Measurements from ENCODE around the gene TMEM219.
"Not testable (repeated sequence)": the region's sequence is repeated elsewhere in the genome, so short reads cannot be mapped to it uniquely, and the experiment has no call there.

TMEM219 gene

GRCh38 chr16:29996766-29997250 is 34.9 kb downstream of the TMEM219 start:
- no peak for DNase-seq

- no peak for DNase-seq
These were observed 37.7 kb downstream of the TMEM219 start for GRCh38 chr16:29999605-30000004.

DNA sequence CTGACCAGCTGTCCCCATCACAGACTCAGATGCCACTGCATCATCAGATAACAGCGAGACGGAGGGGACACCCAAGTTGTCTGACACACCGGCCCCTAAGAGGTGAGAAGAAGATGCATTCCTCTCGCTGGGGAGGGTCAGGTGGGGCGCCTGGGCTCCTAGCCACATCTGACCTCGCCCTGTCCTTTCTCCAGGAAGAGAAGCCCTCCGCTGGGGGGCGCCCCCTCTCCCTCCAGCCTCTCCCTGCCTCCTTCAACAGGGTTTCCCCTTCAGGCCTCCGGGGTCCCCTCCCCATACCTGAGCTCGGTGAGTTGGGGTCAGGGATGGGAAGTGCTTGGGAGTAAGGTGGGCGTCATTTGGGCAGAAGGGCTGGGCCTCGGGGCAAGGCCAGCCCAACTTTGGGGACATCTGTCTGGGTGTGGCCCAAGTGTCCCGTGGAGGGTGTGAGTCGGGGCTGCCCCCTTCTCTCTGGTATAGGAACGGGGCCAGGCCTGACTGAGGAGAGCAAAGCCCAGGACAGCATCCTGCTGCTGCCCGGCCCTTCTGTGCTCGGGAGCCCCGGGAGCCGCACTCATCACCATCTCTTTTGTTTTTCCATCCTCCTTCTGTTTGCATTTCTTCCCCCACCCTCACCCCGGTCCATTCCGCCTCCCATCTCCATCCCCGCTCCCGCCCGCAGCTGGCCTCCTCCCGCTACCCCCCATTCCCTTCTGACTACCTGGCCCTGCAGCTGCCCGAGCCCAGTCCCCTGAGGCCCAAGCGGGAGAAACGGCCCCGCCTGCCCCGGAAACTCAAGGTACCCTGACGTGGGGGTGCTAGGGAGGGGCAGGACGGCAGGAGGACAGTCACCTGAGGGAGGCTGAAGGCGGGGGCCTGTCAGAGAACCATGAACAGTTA is 39.1 kb downstream of the TMEM219 start:
- no peak for DNase-seq

DNA sequence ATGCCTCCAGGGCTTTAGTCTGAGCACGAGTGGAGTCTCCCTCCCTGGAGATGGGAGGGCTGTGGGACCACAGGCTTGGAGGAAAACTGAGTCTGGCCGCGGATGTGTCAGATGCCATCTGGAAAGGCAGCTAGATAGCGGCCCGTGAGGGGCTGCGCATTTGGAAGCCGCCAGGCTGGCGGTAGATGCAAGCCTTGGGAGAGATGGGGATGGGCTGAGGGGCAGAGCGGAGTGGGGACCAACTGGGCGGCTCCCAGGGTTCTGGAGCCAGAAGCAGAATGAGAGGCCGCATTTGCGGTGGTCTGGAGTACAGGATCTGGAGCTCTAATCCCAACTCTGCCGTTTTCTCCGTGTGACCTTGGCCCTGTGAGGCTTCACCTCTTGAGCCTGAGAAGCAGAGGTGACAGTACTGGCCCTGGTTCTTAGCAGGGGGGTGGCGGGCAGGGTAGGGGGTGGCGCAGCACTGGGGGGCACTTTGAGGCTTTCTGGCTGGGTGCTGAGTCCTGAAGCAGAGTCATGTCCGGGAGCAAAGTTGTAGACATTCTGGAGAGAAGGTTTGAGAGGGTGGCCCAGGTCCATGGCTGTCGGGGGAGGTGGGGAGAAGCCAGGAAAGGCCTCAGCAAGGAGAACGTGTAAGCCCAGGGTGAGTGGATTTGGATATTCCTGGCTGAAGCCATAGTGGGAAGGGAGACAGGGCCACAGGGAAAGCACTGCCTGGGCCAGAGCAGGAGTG is 40.9 kb downstream of the TMEM219 start:
- DNase-seq = no peak

DNA sequence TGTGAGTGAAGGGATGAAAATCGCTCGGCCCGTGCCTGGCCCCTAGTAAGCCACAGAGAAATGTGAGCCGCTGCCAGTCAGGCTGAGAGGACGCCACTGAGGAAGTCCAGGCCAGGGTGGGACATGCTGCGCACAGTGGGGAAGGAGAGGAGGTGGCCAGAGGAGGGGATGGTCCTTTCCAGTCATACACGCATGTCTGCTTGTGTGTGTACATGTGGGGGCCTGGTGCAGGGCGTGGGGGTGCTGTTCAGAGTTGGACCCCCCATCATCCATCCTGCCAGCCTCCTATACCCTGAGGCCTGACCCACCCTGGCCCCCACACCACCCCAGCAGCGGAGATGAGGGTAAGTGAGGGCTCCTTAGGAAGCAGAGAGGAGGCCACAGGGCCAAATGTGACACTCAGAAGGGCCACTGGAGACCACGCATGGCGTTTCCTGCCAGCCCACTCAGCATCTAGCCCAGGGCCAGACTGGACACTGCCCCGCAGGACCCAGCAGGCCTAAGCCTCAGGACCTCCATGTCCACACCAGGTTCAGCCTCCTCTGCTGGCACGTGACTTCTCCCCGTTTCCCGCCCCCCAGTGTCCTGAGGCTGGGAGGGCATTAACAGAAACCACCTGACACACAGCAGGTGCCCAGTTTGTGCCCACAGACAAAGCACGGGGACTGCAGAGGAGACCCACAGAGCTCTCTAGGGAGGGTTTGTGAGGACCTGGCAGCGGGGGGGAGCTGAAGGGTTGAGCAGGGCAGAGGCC is 42.0 kb downstream of the TMEM219 start:
- DNase-seq = no peak

DNA sequence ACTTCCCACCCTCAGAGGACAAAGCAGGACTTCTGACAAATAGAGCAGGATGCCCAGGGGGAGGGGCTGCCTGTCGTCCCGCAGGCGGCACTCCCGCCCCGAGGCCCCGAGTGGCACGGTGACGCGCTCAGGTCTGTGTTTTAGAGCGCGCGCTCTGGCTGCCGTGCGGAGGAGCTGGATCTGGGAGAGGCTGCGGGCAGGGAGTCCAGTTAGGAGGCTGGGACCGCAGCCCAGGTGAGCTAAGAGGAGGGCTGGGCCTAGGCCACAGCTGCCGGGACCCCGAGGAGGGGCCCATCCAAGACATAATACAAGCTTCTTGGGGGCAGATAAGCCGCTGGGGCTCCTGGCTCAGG is 42.5 kb downstream of the TMEM219 start:
- no peak for DNase-seq

DNA sequence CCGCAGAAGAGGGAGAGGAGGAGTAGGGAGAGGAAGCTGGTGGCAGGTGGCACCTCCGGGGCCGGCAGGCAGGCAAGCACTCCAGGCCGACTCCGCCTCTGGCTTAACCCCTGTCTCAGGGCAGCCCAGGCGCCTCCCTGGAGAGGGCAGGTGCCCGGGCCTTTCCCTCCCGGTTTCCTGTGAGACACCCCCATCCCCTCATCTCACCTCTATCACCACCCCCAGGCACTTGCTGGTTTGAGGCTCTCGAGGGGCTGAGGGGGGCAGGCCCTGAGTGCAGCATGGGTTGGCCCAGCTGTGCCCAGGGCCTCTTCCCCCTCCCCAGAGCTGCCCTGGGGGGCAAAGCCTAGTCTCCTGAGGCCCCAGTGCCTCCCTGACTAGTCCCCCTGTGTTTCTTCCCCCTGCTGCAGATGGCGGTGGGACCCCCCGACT is 42.9 kb downstream of the TMEM219 start:
- DNase-seq = no peak

GRCh38 chr16:30005341-30006094 is 43.6 kb downstream of the TMEM219 start:
- no peak for DNase-seq

GRCh38 chr16:30006095-30006473 is 44.2 kb downstream of the TMEM219 start:
- DNase-seq = no peak

GRCh38 chr16:30006659-30007377 is 44.9 kb downstream of the TMEM219 start:
- no peak for DNase-seq

DNA sequence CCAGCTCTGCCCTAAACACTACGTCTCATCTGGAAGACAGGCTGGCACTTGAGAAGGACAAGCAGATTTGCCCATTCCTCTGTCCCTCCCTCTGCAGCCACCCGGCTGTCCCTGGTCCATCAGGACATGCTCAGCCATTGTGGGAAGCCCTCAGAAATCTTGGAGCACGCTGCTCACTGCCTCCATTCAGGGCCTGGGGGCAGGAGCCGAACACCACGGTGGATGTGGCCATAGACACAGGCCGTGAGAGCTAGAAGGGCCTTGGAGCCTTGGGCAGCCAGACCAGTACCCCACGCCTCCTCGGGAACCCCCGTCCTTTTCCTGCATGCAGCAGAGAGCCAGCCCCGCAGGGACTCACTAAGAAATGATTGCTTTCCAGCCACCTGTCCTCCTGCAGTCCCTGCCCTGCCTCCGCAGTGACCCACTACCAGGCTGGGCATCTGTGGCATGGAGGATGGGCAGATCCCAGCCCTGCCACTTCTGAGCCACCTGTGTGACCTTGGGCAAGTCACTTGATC is 45.6 kb downstream of the TMEM219 start:
- DNase-seq = no peak

- no peak for DNase-seq
These were observed 47.4 kb downstream of the TMEM219 start for GRCh38 chr16:30009085-30009862.

DNA sequence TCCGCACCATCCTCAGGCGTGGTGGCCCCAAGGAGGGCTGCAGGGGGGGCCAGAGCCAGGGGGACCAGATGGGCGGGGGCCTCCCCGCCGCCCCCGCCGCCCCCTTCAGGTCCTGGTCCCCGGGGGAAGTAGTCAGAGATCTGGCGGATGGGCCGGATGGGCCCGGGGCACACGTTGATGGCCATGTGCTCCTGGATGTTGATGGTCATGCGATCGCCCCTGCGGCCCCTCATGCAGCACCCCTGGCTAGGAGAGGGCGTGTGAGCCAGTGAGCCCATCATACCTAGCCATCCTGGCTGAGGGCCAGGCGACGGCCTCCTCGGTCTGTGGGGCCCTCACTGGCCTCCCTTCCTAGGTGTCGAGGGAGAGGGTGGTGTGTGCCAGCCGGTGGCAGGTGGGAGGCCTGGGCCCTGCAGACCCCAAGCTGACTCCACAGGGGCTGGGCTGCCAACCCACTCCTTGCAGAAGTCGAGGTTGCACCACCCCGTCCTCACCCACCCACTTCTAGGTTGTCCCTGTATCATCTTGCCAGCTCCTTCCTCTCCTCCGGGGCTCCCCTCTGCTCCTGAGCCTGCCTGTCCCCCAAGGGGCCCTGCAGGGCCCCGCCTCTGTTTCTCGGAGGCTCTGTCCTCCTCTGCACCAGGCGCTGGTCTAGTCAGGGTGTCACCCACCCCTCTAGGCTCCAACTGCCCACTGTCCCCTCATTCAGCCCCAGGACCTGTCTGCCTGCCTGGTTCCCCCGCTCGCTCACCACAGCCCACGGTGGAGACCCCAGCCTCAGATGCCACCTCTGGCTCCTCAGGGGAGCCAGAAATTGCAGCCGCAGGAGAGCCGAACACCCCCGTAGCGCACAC is 48.3 kb downstream of the TMEM219 start:
- DNase-seq = no peak

GRCh38 chr16:30010844-30011713 is 49.2 kb downstream of the TMEM219 start, which contains the start of gene DOC2A:
DOC2A (minus strand) TSS chr16:30011027; CDS start chr16:30010222, 805 bp downstream.
- DNase-seq = no peak

- no peak for DNase-seq
These were observed 50.0 kb downstream of the TMEM219 start for GRCh38 chr16:30011714-30012504.

GRCh38 chr16:30012598-30012997 is 50.7 kb downstream of the TMEM219 start:
- not testable (repeated sequence) for DNase-seq

GRCh38 chr16:30015450-30015849 is 53.6 kb downstream of the TMEM219 start:
- DNase-seq = not testable (repeated sequence)

All from effector CD4-positive, alpha-beta T cell (primary cell).